Neural cell (in vitro differentiated cells): ENCODE results near the gene CPNE4. TPM values are rescaled to one million over a fixed set of nuclear protein-coding genes. Genes with fewer than 3 reads are reported as not detected.

Source experiments
- H2AFZ ChIP-seq: fragments of 200-600, 300-800 bp; sonication (generic), shearing (Covaris generic); 2 replicates; pipeline ENCODE4 v1.6.0; 2014; ENCODE audit warnings: low read depth, mild to moderate bottlenecking, antibody characterized with exemption, low read length, moderate library complexity
- H3F3A ChIP-seq: fragments of 200-600 bp; shearing (Covaris generic); 2 replicates; pipeline ENCODE4 v1.6.1; 2016; ENCODE audit warnings: mild to moderate bottlenecking, moderate library complexity, mixed read lengths, antibody characterized with exemption, low read length; ENCODE audit not compliant: insufficient read depth, poor library complexity, severe bottlenecking
- H3K27ac ChIP-seq: fragments of 200-600, 300-800 bp; sonication (generic), shearing (Covaris generic); 2 replicates; pipeline ENCODE4 v1.5.1; 2014; ENCODE audit warnings: mild to moderate bottlenecking, low read length, moderate library complexity
- H3K27me3 ChIP-seq: fragments of 300-800, 200-600 bp; sonication (generic), shearing (Covaris generic); 2 replicates; pipeline ENCODE4 v1.6.0; 2014; ENCODE audit warnings: mild to moderate bottlenecking, low read depth, low read length, moderate library complexity; ENCODE audit not compliant: insufficient read depth
- H3K36me3 ChIP-seq: fragments of 300-800, 200-600 bp; sonication (generic), shearing (Covaris generic); 2 replicates; pipeline ENCODE4 v1.5.1; 2014; ENCODE audit warnings: mild to moderate bottlenecking, antibody characterized with exemption, low read length, moderate library complexity; ENCODE audit not compliant: insufficient read depth
- H3K4me2 ChIP-seq: fragments of 300-800, 200-600 bp; sonication (generic), shearing (Covaris generic); 2 replicates; pipeline ENCODE4 v1.6.0; 2014; ENCODE audit warnings: mild to moderate bottlenecking, low read length
- H3K4me3 ChIP-seq: fragments of 300-800, 200-600 bp; sonication (generic), shearing (Covaris generic); 2 replicates; pipeline ENCODE4 v1.5.1; 2014; ENCODE audit warnings: mild to moderate bottlenecking, low read length, moderate library complexity
- H3K79me2 ChIP-seq: fragments of 200-600 bp; shearing (Covaris generic); replicated peaks from 2 replicates; pipeline ENCODE4 v1.6.0; 2014; ENCODE audit warnings: mild to moderate bottlenecking, low read length, moderate library complexity; ENCODE audit not compliant: insufficient read depth
- H3K9ac ChIP-seq: fragments of 300-800, 200-600 bp; sonication (generic), shearing (Covaris generic); 2 replicates; pipeline ENCODE4 v1.6.1; 2016; ENCODE audit warnings: mild to moderate bottlenecking, low read length, mixed read lengths
- H3K9me2 ChIP-seq: fragments of 200-600 bp; shearing (Covaris generic); 2 replicates; pipeline ENCODE4 v1.6.1; 2016; ENCODE audit warnings: mild to moderate bottlenecking, low read length, mixed read lengths; ENCODE audit not compliant: insufficient read depth
- H3K9me3 ChIP-seq: fragments of 200-600, 300-800 bp; sonication (generic), shearing (Covaris generic); 2 replicates; pipeline ENCODE4 v1.6.1; 2016; ENCODE audit warnings: mild to moderate bottlenecking, mixed run types, low read length, moderate library complexity, mixed read lengths
- H4K20me1 ChIP-seq: fragments of 200-600 bp; shearing (Covaris generic); 2 replicates; pipeline ENCODE4 v1.6.1; 2016; ENCODE audit warnings: mild to moderate bottlenecking, mixed run types; ENCODE audit not compliant: insufficient read depth
- EP300 ChIP-seq: fragments of 450-650 bp; conservative IDR thresholded peaks from 2 replicates; pipeline ENCODE4 v1.6.1; 2014; ENCODE audit warnings: antibody characterized with exemption, mild to moderate bottlenecking, moderate library complexity; ENCODE audit not compliant: poor library complexity, severe bottlenecking
- EZH2 ChIP-seq: fragments of 200-600, 300-800 bp; shearing (Covaris generic), sonication (generic); IDR thresholded peaks from 2 replicates; pipeline ENCODE4 v1.6.1; 2014; ENCODE audit warnings: antibody characterized with exemption, low read length, borderline replicate concordance, mild to moderate bottlenecking; ENCODE audit not compliant: insufficient read depth, poor library complexity, severe bottlenecking
- MXI1 ChIP-seq: fragments of 450-650 bp; conservative IDR thresholded peaks from 2 replicates; pipeline ENCODE4 v1.6.1; 2014; ENCODE audit warnings: antibody characterized with exemption, mild to moderate bottlenecking; ENCODE audit not compliant: poor library complexity, severe bottlenecking
- POLR2AphosphoS5 ChIP-seq: IDR thresholded peaks from 2 replicates; pipeline ENCODE4 v1.6.1; 2012
- RAD21 ChIP-seq: fragments of 450-650 bp; conservative IDR thresholded peaks from 2 replicates; pipeline ENCODE4 v1.6.1; 2014; ENCODE audit warnings: antibody characterized with exemption, mild to moderate bottlenecking, moderate library complexity
- SMC3 ChIP-seq: fragments of 450-650 bp; conservative IDR thresholded peaks from 2 replicates; pipeline ENCODE4 v1.6.1; 2014; ENCODE audit warnings: antibody characterized with exemption, mild to moderate bottlenecking, moderate library complexity; ENCODE audit not compliant: poor library complexity
- TAF1 ChIP-seq: IDR thresholded peaks from 2 replicates; pipeline ENCODE4 v1.6.1; 2012; ENCODE audit warnings: low read depth
- polyA plus RNA-seq: library from polyadenylated mRNA; depleted of rRNA; stranded (reverse); fragments of >200 nt; gene quantifications from 2 replicates; pipeline ENCODE4 v1.2.3, GENCODE V29; 2014
- TF ChIP-seq, protein P1 (sequence below): IDR thresholded peaks from 2 replicates; pipeline ENCODE4 v1.6.1; 2012; ENCODE audit warnings: borderline replicate concordance
- TF ChIP-seq, protein P2 (sequence below): fragments of 450-650 bp; IDR thresholded peaks from 2 replicates; pipeline ENCODE4 v1.5.1; 2014; ENCODE audit warnings: antibody characterized with exemption, mild to moderate bottlenecking, moderate library complexity; ENCODE audit not compliant: poor library complexity, severe bottlenecking

Gene CPNE4
- polyA plus RNA-seq, 1 donor from 2014 or later: 0.59 TPM

DNA sequence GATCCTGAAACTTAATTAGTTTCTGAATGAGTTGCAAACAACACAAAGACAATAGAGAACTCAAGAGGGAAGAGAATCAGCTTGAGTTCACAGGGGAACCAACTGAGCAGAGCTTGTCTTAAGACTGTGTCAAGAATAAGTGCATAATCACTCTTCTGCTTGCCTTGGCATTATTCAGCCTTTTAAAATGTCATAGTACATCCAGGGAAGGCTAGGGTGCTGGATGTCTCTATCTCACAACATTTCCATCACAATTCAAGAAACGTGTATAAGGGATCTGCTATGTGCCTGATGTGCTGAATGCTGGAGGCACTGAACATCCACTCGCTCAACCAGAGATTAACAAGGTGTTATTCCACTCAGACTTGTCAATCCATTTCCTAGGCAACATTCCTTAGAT lies 122.6 kb downstream of the CPNE4 start:
- Histone ChIP-seq H3K27ac (no peak overlapping the region), H3K27me3 (no peaks in the 10 kb centered on the region), H3K4me2 (no peak overlapping the region), H2AFZ (no peak overlapping the region), H3F3A (no peaks in the 10 kb centered on the region), H4K20me1 (no peaks in the 10 kb centered on the region), H3K79me2 (no peaks in the 10 kb centered on the region), H3K9me2 (no peaks in the 10 kb centered on the region), H3K9ac (no peak overlapping the region), H3K9me3 (no peaks in the 10 kb centered on the region), H3K4me3 (peak overlapping the region; percentile 14), H3K36me3 (no peaks in the 10 kb centered on the region)
- TF ChIP-seq EP300: peak; percentile 93
- TF ChIP-seq, protein P1, sequence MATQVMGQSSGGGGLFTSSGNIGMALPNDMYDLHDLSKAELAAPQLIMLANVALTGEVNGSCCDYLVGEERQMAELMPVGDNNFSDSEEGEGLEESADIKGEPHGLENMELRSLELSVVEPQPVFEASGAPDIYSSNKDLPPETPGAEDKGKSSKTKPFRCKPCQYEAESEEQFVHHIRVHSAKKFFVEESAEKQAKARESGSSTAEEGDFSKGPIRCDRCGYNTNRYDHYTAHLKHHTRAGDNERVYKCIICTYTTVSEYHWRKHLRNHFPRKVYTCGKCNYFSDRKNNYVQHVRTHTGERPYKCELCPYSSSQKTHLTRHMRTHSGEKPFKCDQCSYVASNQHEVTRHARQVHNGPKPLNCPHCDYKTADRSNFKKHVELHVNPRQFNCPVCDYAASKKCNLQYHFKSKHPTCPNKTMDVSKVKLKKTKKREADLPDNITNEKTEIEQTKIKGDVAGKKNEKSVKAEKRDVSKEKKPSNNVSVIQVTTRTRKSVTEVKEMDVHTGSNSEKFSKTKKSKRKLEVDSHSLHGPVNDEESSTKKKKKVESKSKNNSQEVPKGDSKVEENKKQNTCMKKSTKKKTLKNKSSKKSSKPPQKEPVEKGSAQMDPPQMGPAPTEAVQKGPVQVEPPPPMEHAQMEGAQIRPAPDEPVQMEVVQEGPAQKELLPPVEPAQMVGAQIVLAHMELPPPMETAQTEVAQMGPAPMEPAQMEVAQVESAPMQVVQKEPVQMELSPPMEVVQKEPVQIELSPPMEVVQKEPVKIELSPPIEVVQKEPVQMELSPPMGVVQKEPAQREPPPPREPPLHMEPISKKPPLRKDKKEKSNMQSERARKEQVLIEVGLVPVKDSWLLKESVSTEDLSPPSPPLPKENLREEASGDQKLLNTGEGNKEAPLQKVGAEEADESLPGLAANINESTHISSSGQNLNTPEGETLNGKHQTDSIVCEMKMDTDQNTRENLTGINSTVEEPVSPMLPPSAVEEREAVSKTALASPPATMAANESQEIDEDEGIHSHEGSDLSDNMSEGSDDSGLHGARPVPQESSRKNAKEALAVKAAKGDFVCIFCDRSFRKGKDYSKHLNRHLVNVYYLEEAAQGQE: peak; percentile 48
- peak; percentile 94 for TF ChIP-seq POLR2AphosphoS5
- TF ChIP-seq EZH2: no peak
- peak; percentile 16 for TF ChIP-seq RAD21
- TF ChIP-seq, protein P2, sequence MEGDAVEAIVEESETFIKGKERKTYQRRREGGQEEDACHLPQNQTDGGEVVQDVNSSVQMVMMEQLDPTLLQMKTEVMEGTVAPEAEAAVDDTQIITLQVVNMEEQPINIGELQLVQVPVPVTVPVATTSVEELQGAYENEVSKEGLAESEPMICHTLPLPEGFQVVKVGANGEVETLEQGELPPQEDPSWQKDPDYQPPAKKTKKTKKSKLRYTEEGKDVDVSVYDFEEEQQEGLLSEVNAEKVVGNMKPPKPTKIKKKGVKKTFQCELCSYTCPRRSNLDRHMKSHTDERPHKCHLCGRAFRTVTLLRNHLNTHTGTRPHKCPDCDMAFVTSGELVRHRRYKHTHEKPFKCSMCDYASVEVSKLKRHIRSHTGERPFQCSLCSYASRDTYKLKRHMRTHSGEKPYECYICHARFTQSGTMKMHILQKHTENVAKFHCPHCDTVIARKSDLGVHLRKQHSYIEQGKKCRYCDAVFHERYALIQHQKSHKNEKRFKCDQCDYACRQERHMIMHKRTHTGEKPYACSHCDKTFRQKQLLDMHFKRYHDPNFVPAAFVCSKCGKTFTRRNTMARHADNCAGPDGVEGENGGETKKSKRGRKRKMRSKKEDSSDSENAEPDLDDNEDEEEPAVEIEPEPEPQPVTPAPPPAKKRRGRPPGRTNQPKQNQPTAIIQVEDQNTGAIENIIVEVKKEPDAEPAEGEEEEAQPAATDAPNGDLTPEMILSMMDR: no peak
- no peak for TF ChIP-seq TAF1

DNA sequence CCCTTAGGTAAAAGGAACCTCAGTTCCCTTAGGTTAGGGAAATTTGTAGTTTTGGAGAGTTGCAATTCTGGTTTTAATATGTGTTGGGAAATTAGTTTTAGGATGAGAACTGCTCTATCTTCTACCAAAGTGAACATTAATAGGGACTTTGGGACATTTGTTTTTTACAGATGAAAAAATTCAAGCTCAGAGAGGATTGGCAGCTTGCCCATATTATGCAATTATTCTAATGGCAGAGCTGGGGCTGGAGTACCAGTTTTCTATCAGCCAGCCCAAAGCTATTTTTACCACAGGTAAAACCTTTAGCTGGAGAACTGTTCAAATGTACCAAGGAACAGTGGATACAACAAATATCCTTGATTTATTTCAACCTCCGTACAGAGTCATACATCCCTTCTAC lies 127.0 kb downstream of the CPNE4 start:
- no peak overlapping the region for H3K27ac ChIP-seq
- no peaks in the 10 kb centered on the region for H3K27me3 ChIP-seq
- H3K9ac ChIP-seq: no peak overlapping the region
- H3K36me3 ChIP-seq: no peaks in the 10 kb centered on the region
- H3K9me2 ChIP-seq: no peaks in the 10 kb centered on the region
- no peak for TF ChIP-seq MXI1
- TF ChIP-seq, protein P1: no peak
- no peak for TF ChIP-seq POLR2AphosphoS5
- no peak for TF ChIP-seq SMC3
- no peak overlapping the region for H3K4me2 ChIP-seq
- H2AFZ ChIP-seq: no peak overlapping the region
- H3K4me3 ChIP-seq: no peak overlapping the region
- H4K20me1 ChIP-seq: no peaks in the 10 kb centered on the region
- H3K9me3 ChIP-seq: no peaks in the 10 kb centered on the region
- no peaks in the 10 kb centered on the region for H3K79me2 ChIP-seq
- H3F3A ChIP-seq: no peaks in the 10 kb centered on the region
